NCI-H2107 treated with DMSO at 0.1 percent for 48 hours (cell line): ENCODE results near the gene HSPH1.
"Not testable (repeated sequence)": the region's sequence is repeated elsewhere in the genome, so short reads cannot be mapped to it uniquely, and the experiment has no call there.

Experiments
- DNase-seq: peaks from one replicate; lab custom pipeline; 2025; ENCODE audit not compliant: unreplicated experiment; lab: John Stamatoyannopoulos, UW

The HSPH1 gene

GRCh38 chr13:31097911-31098434, 63.7 kb downstream of the HSPH1 start:
- DNase-seq: not testable (repeated sequence)

GRCh38 chr13:31096654-31097302, 64.9 kb downstream of the HSPH1 start:
- no peak for DNase-seq

- DNase-seq: no peak
Observed at GRCh38 chr13:31094331-31095015, 67.2 kb downstream of the HSPH1 start.

GRCh38 chr13:31093145-31093885, 68.4 kb downstream of the HSPH1 start:
- no peak for DNase-seq

- no peak for DNase-seq
Observed at GRCh38 chr13:31092646-31093045, 69.1 kb downstream of the HSPH1 start.

GRCh38 chr13:31090961-31091624, 70.6 kb downstream of the HSPH1 start:
- no peak for DNase-seq

- no peak for DNase-seq
Observed at GRCh38 chr13:31090096-31090495, 71.6 kb downstream of the HSPH1 start.

GRCh38 chr13:31089649-31090048, 72.1 kb downstream of the HSPH1 start:
- DNase-seq: no peak

GRCh38 chr13:31088826-31089420, 72.8 kb downstream of the HSPH1 start:
- DNase-seq: no peak
